ENCODE results near the gene MUS81.

The MUS81 gene

GRCh38 chr11:65895482-65895981, 35.3 kb downstream of the MUS81 start:
- DNase-seq: no peak

GRCh38 chr11:65896034-65896999, 36.1 kb downstream of the MUS81 start:
- DNase-seq: no peak

GRCh38 chr11:65897020-65897471, 36.8 kb downstream of the MUS81 start:
- DNase-seq: no peak

GRCh38 chr11:65898656-65899355, 38.6 kb downstream of the MUS81 start:
- no peak for DNase-seq

GRCh38 chr11:65899356-65900124, 39.3 kb downstream of the MUS81 start:
- no peak for DNase-seq

- DNase-seq: peak; percentile 75
Observed at GRCh38 chr11:65900125-65900898, 40.1 kb downstream of the MUS81 start, which contains the start of gene FOSL1. TSS of gene FOSL1 (minus strand) at chr11:65900388. CDS start at chr11:65900339, 49 bp downstream.

- no peak for DNase-seq
Observed at GRCh38 chr11:65900899-65901180, 40.6 kb downstream of the MUS81 start.

GRCh38 chr11:65903068-65903481, 42.8 kb downstream of the MUS81 start:
- DNase-seq: no peak

GRCh38 chr11:65903715-65904114, 43.5 kb downstream of the MUS81 start:
- no peak for DNase-seq

- no peak for DNase-seq
Observed at GRCh38 chr11:65906602-65907001, 46.4 kb downstream of the MUS81 start.

- DNase-seq: no peak
Observed at GRCh38 chr11:65907878-65908277, 47.6 kb downstream of the MUS81 start.

GRCh38 chr11:65911682-65912568, 51.7 kb downstream of the MUS81 start:
- peak; percentile 65 for DNase-seq

GRCh38 chr11:65912845-65913244, 52.6 kb downstream of the MUS81 start:
- no peak for DNase-seq

- no peak for DNase-seq
Observed at GRCh38 chr11:65915101-65915820, 55.0 kb downstream of the MUS81 start.

- DNase-seq: no peak
Observed at GRCh38 chr11:65915821-65916251, 55.6 kb downstream of the MUS81 start.

All from NCI-H1105 (cell line).